Vagina (tissue), 2 donors: ENCODE data around the gene S100A13. TPM values are rescaled to one million over a fixed set of nuclear protein-coding genes. Genes with fewer than 3 reads are reported as not detected.
"Not testable (repeated sequence)": the region's sequence is repeated elsewhere in the genome, so short reads cannot be mapped to it uniquely, and the experiment has no call there.

Experiments used
- DNase-seq, 2 donors: peaks; one replicate each; pipeline ENCODE4 v3.0.0-alpha.2; 2017; ENCODE audit errors: extremely low spot score in 2 of 2
- H3K27ac ChIP-seq: fragments of 200-600 bp; sonication (generic); one replicate; pipeline ENCODE4 v1.5.1; 2019
- H3K27me3 ChIP-seq: fragments of 200-600 bp; sonication (generic); one replicate; pipeline ENCODE4 v1.5.1; 2019
- H3K36me3 ChIP-seq, 2 donors: fragments of 200-600 bp; sonication (generic); one replicate each; pipeline ENCODE4 v1.5.1; 2017 to 2019
- H3K4me1 ChIP-seq: fragments of 200-600 bp; sonication (generic); one replicate; pipeline ENCODE4 v1.5.1; 2019
- H3K4me3 ChIP-seq, 2 donors: fragments of 200-600 bp; sonication (generic); 1 replicate in 1 of 2; 2 replicates in 1 of 2; pipeline ENCODE4 v1.5.1; 2016 to 2019
- H3K9me3 ChIP-seq: fragments of 200-600 bp; sonication (generic); one replicate; pipeline ENCODE4 v1.5.1; 2019
- CTCF ChIP-seq, 3 experiments: fragments of 450-650 bp in 2 of 3; fragments of 200-600 bp in 1 of 3; sonication (generic) in 1 of 3; IDR thresholded peaks; one replicate each; pipeline ENCODE4 v1.5.1; 2017 to 2019; ENCODE audit warnings: antibody characterized with exemption in 3 of 3, mild to moderate bottlenecking in 2 of 3, moderate library complexity in 2 of 3
- POLR2A ChIP-seq, 2 donors: fragments of 450-650 bp; IDR thresholded peaks; one replicate each; pipeline ENCODE4 v1.6.1; 2017; ENCODE audit warnings: antibody characterized with exemption in 2 of 2, mild to moderate bottlenecking in 2 of 2, moderate library complexity in 2 of 2
- POLR2AphosphoS5 ChIP-seq, 2 donors: sonication (generic); formaldehyde crosslinking; IDR thresholded peaks; one replicate each; pipeline ENCODE4 v1.9.0; 2017; ENCODE audit warnings: antibody characterized with exemption in 2 of 2, mild to moderate bottlenecking in 2 of 2, low read depth in 1 of 2; ENCODE audit not compliant: insufficient read depth in 1 of 2
- intact Hi-C: fragments of 100-400 bp; cut with DNase I; formaldehyde crosslinking; loops from one replicate; pipeline ENCODE4 v1.15.1; 2023
- total RNA-seq: library from RNA; depleted of rRNA; stranded (reverse); fragments of >200 nt; gene quantifications from one replicate; pipeline ENCODE4 v1.2.3, GENCODE V29; 2016

S100A13 gene
- total RNA-seq, 1 donor from 2014 or later, result 116 TPM

- Histone ChIP-seq H3K27me3 (no peaks in the 10 kb centered on the region), H3K9me3 (no peaks in the 10 kb centered on the region), H3K4me1 (no peaks in the 10 kb centered on the region), H3K4me3 (no peak overlapping the region), H3K27ac (no peak overlapping the region), H3K36me3 (no peaks in the 10 kb centered on the region)
- TF ChIP-seq CTCF (IDR thresholded peaks at IDR 0.05), result no peak
- no peak for TF ChIP-seq POLR2AphosphoS5 (IDR thresholded peaks at IDR 0.05; ENCODE audit: insufficient read depth in 1 of 2, low read depth in 1 of 2)
- intact Hi-C loops, result no loop called here
- no peak for DNase-seq
These were observed 40.0 kb downstream of the S100A13 start for GRCh38 chr1:153587314-153587713.

- no peaks in the 10 kb centered on the region for H3K27me3 ChIP-seq
- no peaks in the 10 kb centered on the region for H3K4me1 ChIP-seq
- no peaks in the 10 kb centered on the region for H3K9me3 ChIP-seq
- no peak for TF ChIP-seq POLR2AphosphoS5 (IDR thresholded peaks at IDR 0.05; ENCODE audit: insufficient read depth in 1 of 2, low read depth in 1 of 2)
- TF ChIP-seq POLR2A (IDR thresholded peaks at IDR 0.05), result no peak
- no peak for TF ChIP-seq CTCF (IDR thresholded peaks at IDR 0.05)
- no peak overlapping the region for H3K4me3 ChIP-seq
- H3K27ac ChIP-seq, result no peak overlapping the region
- intact Hi-C loops, result no loop called here
- no peak for DNase-seq
- H3K36me3 ChIP-seq, result no peaks in the 10 kb centered on the region
These were observed 41.0 kb downstream of the S100A13 start for GRCh38 chr1:153586347-153586746.

- no peak overlapping the region for H3K4me3 ChIP-seq
- H3K9me3 ChIP-seq, result no peaks in the 10 kb centered on the region
- intact Hi-C loops, result no loop called here
- H3K36me3 ChIP-seq, result no peaks in the 10 kb centered on the region
- no peak for DNase-seq
- H3K27me3 ChIP-seq, result no peaks in the 10 kb centered on the region
- TF ChIP-seq POLR2A (IDR thresholded peaks at IDR 0.05) (no peak), POLR2AphosphoS5 (IDR thresholded peaks at IDR 0.05; ENCODE audit: insufficient read depth in 1 of 2, low read depth in 1 of 2) (no peak), CTCF (IDR thresholded peaks at IDR 0.05) (no peak)
- no peaks in the 10 kb centered on the region for H3K4me1 ChIP-seq
- no peak overlapping the region for H3K27ac ChIP-seq
These were observed 42.3 kb downstream of the S100A13 start for GRCh38 chr1:153585006-153585405.

GRCh38 chr1:153583976-153584375 is 43.3 kb downstream of the S100A13 start:
- no peak overlapping the region for H3K4me3 ChIP-seq
- H3K9me3 ChIP-seq, result no peaks in the 10 kb centered on the region
- no peaks in the 10 kb centered on the region for H3K36me3 ChIP-seq
- H3K4me1 ChIP-seq, result no peaks in the 10 kb centered on the region
- no peaks in the 10 kb centered on the region for H3K27me3 ChIP-seq
- no peak for TF ChIP-seq CTCF (IDR thresholded peaks at IDR 0.05)
- TF ChIP-seq POLR2A (IDR thresholded peaks at IDR 0.05), result no peak
- TF ChIP-seq POLR2AphosphoS5 (IDR thresholded peaks at IDR 0.05; ENCODE audit: insufficient read depth in 1 of 2, low read depth in 1 of 2), result no peak
- DNase-seq, result no peak
- H3K27ac ChIP-seq, result no peak overlapping the region
- intact Hi-C loops, result no loop called here

- H3K36me3 ChIP-seq, H3K4me3 ChIP-seq, H3K9me3 ChIP-seq, DNase-seq, H3K27ac ChIP-seq, H3K27me3 ChIP-seq, intact Hi-C loops, H3K4me1 ChIP-seq: not testable (repeated sequence)
These were observed 43.8 kb downstream of the S100A13 start for GRCh38 chr1:153583514-153583913.

- H3K27me3 ChIP-seq, H3K4me3 ChIP-seq, H3K36me3 ChIP-seq, DNase-seq, H3K9me3 ChIP-seq, H3K27ac ChIP-seq, H3K4me1 ChIP-seq, intact Hi-C loops: not testable (repeated sequence)
These were observed 44.5 kb downstream of the S100A13 start for GRCh38 chr1:153582836-153583235.
